Muscle of back (tissue), 11 donors: ENCODE data around the gene GLP2R. TPM values are rescaled to one million over a fixed set of nuclear protein-coding genes. Genes with fewer than 3 reads are reported as not detected.
A peak's percentile ranks its signal among the peaks of the same experiment; 100 is the strongest.

ENCODE experiments used
- DNase-seq, 3 donors: peaks; one replicate each; pipeline versions ENCODE4 v3.0.0 to v3.0.0-alpha.2; 2013
- polyA plus RNA-seq, 10 donors: library from polyadenylated mRNA; unstranded; fragments of 120-200 nt; gene quantifications; one replicate each; pipeline ENCODE4 v1.2.1, GENCODE V29; 2013; ENCODE audit not compliant: insufficient read length in 10 of 10

The GLP2R gene
- polyA plus RNA-seq, 10 donors, result 0.05 to 0.15 (median 0.08) TPM; not detected in 6

DNA sequence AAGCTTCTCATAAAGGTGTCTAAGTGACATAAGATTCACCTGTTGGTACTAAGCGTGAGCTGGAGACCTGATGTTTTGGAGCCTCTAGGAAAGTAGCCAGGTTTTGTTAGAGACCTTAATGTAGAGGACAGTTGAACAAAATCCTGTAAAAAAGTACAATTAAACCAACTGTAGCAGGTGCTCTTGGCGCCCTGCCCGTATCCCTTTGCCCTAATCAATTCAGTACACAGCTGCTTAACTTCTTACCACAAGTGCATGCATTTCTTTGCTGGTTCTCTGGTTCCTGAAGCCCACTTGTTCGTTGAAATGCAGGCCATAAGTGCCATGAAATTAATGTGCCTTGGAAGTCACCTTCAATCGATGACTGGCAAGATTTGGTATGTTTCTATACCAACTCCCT lies 24.4 kb downstream of the GLP2R start:
- DNase-seq, result no peak

DNA sequence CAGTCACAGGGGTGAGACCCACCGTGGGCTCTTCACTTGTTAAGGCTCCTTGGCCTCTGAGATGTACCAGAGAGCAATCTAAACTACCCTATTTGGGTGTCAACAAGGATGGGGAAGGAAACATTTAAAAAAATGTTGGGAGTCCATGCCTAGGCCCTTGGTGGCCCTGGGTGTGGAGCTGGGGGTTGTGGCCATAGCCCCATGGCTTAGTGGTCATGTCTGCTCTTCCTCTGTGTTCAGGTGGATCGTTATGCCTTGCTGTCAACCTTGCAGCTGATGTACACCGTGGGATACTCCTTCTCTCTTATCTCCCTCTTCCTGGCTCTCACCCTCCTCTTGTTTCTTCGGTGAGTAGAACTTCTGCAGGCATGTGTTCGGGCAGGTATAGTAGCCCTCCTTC lies 28.5 kb downstream of the GLP2R start:
- DNase-seq, result no peak

DNA sequence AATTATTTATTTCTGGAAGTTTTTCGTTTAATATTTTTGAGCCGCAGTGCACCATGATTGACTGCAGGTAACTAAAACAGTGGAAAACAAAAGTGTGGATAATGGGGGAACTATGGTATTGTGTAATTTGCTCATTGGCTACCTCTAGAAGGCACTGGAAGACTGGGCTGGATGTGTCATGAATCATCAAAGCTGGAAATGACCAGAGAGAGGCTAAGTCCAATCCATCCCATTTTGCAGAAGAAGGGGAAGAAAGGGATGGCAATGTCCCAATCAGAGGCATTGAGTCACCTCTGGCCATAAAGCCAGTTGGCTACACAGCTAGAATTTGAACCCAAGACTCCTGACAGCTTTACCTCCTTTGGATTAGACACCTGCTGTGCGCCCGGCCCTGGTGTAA lies 29.3 kb downstream of the GLP2R start:
- no peak for DNase-seq

DNA sequence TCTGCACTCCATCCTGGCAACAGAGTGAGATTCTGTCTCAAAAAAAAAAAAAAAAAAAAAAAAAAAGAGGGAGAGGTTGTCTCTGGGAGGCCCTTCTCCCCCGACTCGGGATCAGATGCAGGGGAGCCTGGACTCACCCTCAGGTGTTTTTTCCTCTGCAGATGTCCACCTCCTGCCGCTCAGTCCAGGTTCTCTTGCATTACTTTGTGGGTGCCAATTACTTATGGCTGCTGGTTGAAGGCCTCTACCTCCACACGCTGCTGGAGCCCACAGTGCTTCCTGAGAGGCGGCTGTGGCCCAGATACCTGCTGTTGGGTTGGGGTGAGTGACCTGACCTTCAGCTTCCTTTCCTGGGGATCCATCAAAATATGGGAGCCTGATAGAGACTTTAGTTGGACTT lies 34.1 kb downstream of the GLP2R start:
- DNase-seq, result no peak

DNA sequence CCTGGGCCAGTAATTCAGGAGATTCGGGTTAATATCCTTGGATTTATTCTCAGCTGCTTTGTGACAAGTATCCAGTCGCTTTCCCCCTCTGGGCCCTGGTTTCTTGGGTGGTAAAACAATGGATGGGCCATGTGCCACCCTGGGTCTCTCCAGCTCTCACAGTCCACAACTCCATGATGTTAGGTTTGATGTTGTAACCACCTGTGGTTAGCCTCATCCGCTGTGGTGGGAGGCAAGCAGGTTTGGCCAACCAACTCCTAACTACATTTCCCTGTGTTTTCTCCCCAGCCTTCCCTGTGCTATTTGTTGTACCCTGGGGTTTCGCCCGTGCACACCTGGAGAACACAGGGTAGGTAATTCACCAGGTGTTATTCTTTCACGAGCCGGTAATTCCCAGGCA lies 35.1 kb downstream of the GLP2R start:
- DNase-seq, result no peak

DNA sequence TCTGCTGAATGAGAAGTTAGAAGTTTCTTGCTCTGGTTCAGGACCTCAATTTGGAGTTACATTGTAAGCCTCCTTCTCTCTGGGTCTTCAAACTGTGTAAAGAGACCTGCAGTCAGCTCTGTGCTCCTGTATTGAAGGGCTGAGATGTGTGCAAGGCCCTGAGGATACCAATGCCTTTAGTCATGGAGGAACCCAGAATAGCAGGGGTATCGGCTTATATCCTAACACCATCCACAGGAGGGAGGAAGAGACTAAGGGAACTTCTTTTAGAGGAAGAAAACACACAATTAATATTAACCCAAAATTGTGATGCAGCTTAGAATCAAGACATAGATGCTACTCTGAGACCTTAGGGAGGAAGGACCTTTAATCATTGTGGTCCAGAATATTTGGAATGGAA lies 36.5 kb downstream of the GLP2R start:
- no peak for DNase-seq

DNA sequence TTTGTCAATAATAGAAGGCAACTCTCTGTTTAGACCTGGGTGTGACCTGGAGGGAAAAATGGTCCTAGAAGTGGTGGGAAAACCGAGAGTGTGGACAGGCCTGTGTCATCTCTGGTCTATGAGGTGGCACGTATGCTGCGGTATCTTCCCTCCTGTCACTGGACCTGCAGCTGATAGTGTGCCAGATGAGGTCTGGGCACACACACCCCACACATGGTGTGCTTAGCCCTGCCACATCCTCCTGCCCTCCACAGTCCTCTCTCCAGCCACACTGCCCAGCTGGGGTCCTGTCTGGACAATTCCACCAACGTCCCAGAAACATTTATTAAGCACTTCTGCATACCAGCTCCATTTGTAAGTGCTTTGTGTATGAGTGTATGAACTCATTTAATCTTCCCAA lies 37.2 kb downstream of the GLP2R start:
- no peak for DNase-seq

DNA sequence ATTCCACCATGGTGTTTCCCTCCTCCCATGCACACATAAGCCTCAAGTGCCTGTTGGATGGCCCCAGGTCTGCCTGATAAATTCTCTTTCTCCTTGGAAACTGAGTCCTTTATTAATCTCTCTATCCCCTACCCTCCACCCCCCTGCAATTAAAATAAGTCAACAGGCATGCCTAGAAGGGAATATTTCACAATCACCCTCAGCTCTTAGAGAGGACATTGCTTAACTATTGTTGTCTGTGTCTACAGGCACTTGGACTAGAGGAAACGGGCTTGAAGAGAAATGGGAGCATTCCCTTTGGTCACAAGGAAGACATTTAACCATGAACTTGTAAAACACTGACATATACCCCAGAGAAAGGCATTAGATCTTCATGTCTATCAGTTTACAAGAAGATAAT lies 39.9 kb downstream of the GLP2R start:
- no peak for DNase-seq

DNA sequence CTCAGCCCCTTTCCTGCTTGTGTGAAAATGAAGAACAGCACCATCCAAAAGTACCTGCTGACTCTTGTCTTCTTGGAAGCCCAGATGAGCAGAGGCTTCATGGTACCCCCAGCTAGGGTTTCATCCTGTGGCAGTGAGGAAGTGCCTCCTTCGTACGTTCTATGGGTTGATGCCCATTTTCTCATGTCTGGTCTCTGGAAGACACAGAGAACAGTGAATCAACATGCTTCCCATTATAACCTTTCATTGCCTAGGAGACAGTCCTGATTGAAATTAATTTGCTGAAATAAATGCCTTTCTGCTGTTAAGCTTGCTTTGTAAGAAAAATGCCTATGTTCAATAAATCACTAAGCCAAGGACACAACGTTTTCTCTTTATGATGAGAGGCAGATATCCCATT lies 42.8 kb downstream of the GLP2R start:
- DNase-seq, result no peak

DNA sequence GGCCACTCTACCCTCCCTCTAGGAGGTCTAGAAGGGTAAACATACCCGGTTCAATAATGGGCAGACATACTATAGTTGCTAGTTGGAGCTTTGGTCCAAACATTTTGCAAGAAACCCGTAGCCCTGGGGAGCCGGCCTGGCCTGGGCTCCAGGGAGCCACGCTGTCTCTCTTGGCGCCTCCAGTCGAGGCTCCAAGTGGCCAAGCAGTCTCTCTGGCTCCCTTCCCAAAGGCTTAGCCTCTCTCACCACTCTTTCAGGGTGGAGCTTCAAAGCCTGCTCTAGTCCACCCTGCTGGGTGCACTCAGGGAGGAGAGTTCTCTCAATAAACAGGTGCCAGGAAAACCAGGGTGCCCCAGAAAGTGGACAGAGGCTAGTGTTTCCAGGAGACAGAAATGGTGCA lies 47.1 kb downstream of the GLP2R start:
- DNase-seq, result no peak

DNA sequence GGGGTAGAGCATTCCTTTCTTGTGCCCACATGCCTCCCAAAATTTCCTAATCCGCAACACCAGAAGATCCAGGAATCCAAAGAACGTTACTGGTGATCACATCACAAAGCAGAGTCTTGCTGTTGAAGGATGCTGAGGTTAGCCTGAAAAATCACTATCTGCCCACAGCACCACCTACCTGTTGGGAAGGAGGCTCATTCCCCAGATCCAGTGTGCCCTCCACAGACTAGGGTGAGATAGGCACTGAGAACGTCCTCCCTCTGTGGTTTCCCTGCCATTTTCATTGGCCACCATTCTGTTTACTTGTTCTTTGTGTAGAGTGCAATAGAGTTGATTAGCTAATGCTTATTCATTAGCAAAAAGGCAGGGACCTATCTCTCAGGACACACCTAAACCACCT lies 49.0 kb downstream of the GLP2R start:
- no peak for DNase-seq

DNA sequence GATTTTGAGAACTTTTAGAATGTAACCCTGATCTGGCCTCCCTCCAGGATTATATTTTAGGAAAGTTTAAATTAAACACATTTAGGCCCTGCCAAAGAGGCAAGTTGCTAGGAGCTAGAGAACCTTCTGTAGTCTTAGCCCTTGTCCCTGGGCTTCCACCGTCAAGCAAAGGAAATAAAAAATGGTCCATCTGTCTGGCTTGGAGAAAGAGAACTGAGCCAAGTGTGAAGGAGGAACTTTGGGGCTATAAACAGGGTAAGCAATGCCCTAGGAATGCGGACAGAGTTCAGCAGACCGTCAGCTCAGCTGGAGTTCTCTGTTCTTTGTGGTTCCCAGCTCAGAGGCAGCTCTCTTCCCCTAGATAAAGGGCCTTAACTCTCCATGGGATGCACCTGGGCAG lies 49.7 kb downstream of the GLP2R start:
- peak in 1 of 3 donors; percentile 23 for DNase-seq

DNA sequence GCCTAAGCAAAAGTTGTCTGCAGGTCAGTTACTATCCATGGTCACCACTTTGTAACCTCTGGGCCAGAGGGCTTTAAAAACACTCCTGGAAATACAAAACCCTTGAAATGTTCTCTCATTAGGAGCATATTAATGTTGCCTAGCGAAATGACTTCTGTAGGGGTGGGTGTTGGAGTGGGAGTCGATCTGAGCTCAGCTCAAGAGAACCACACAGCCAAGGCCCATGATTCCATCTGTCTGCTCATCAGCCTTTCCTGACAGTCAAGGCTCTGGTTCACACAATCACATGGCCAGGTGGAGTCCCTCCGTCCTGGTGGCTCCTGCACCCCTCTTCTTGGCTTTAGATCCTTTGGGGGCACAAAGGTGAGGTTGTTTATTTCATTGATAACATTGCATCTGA lies 52.6 kb downstream of the GLP2R start:
- no peak for DNase-seq

DNA sequence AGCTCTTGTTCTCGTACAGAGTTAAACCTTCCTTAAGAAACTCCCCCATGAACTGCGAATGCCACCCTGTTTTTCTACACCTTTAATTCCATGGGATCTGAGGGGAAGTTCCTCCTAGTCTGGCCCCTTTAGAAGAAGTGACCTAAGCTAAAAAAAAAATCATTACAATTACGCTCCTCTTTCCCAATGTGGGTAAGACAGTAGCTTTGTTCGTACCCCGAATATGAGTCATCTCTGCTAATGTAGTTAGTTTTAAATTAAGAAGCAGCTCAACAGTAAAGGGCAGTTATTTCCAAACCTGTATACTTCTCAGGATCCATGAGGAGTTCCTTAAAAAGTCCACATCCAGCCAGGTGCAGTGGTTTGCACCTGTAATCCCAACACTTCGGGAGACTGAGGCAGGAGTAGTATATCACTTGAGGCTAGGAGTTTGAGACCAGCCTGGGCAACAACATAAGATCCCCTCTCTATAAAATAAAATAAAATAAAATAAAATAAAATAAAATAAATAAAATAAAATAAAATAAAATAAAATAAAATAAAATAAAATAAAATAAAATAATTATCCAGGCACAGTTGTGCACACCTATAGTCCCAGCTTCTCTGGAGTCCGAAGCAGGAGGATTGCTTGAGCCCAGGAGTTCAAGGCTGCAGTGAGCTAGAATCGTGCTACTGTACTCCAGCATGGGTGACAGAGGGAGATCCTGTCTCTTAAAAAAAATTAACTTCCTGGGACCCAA lies 53.2 kb downstream of the GLP2R start:
- DNase-seq, result no peak

DNA sequence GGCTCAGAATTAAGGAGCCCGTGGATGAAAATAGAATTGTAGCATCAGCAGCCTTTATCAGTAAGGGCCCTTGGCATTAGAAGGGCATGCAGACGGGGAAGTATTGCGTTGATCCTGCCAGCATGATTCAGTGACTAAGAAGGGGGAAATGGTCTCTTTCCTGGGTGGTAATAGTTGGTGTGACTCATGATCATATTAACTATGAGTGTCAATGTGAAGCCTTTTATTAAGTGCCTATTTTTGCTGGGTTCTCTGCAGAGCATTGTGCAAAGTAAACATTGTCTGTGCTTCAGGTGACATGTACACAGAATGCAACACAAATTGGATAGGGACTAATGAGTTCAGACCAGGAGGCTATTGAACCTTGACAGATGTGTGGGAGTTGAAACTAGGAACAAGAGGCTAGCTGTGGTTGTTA lies 54.9 kb downstream of the GLP2R start:
- DNase-seq, result no peak

DNA sequence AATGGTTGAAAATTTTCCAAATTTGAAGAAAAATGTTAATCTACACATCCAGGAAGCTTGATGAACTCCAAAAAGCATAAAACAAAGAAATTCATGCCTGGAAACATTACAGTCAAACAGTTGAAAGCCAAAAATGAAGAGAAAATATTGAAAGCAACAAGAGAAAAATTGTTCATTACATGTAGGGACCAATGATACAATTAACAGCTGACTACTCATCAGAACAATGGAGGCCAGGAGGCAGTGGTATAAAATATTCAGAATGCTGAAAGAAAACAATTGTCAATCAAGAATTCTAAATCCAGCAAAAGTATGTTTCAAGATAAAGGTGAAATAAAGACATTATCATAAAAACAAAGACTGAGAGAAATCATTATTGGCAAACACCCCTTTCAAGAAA lies 57.7 kb downstream of the GLP2R start:
- DNase-seq, result no peak

DNA sequence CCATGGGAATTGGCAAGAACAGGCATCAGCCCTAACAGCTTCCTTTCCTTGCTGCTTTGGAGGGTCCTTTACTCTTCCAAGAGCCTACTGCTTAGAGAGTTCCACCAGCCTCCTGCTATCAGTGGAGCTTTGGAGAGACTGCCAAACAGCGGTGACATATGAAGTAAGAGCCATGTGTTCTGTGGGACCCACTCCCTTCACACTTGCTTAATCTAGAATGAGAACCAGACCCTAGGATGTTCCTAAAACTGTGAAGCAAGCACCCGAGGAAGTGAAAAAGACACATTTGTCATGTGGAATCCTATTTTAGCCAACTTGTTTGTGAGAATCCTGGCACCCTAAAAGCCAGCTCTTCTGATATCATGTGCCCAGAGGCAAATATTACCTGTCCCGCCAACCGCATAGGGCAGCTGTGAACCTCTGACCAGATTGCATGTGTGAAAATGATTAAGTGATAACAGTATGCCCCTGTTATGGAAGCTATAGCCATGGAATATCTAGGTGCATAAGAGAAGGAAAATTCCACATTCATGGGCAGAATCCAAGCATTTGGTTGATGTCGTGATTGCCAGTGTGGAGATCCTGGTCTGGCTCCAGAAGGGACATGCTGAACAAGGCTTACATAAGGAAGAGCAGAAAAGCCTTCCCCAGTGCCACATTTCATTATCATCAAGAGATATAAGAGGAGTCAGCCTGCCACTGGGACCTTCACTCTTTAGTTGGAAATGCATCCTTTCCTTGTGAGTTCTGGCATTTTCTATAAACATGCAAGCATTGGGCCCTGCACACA lies 60.6 kb downstream of the GLP2R start:
- no peak for DNase-seq

DNA sequence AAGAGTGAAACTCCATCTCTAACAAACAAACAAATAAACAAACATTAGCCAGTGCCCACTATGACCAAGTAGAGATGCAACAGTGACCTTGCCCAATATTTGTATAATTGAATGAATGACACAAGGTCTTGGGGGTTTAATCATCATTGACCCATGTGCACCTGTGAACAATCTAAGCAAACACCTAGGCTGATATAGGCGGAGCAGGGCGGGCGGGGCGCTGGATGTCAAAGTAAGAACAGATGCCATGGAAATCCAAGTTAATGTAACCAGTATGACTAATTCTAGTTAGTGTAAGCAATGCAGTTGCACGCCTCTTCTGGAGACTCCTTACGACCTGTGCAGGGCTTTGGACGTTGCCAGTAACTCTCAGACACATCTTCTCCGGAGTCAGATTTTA lies 61.8 kb downstream of the GLP2R start:
- no peak for DNase-seq

DNA sequence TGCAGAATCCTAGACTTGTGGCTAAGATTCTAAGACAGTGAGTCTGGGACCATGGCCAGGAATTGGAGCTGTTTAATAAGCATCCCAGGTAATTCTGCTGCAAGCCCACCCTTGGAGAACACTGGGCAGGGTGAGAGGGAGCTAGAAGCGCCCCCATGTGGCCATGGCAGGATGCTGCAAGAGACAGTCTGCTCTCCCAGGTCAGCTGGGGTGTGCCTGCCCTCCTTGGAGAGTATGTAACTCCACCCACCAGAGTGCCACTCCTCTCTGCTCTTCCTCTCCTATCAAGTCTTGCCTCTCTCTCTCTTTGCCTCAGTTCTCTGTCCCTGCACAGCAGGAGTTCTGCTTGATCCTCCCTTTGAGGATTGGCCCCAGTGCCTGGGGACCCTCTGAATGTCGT lies 64.4 kb downstream of the GLP2R start:
- DNase-seq, result no peak

DNA sequence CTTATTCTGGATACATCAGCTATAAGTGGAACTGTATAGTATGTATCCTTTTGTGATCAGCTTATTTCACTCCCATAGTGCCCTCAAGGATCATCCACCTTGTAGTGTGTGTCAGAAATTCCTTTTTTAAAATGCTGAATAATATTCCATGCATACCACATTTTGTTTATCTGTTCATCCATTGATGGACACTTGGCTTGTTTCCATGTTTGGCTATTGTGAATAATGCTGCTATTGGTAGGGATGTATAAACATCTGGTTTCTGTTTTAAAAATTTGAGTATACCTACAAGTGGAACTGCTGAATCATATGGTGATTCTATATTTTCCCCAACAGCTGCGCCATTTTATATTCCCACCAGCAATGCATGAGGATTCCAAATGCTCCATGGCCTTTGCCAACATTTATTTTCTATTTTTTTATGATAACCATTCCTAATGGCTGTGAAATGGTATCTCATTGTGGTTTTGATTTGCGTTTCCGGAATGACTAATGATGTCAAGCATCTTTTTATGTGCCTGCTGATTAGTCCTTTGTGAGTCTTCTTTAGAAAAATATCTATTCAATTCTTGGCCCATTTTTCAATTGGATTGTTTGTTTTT lies 67.8 kb downstream of the GLP2R start:
- DNase-seq, result peak in 2 of 3 donors; percentile 24 to 45

DNA sequence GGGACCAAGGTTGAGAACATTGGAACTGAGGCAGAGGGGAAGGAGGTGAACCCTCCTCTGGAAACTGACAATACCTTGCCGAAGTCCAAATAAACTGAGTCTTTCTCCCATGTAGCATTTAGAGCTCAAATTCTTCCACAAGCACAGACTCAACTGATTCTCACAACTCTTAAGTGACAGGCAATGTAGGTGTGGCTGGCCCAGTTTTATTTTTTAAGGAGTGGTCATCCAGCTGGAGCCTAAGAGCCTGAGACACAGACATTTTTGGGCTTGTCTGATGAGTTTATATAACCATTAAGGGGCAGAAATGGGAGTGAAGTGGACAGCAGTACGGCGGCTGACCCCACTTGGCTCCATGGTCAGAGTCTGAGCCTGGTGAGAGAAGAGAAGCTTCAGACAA lies 68.5 kb downstream of the GLP2R start:
- no peak for DNase-seq

DNA sequence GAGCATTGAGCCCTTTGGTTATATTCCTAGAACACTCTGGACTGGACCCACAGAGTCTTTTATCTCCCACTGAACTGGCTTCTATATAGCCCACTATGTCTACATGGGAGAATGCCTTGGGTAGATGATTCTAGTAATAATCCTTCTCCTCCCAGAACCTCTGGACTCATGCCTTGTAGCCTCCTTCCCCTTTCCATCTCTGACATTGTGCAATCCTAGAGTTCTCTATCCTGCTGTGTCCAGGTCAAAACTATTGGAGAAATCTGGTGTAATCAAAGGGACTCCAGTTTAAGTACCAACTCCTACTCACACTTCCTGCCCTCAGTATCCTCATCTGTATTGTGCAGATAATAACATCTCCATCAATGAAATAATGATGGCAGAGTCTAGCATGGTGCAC lies 70.2 kb downstream of the GLP2R start:
- no peak for DNase-seq

DNA sequence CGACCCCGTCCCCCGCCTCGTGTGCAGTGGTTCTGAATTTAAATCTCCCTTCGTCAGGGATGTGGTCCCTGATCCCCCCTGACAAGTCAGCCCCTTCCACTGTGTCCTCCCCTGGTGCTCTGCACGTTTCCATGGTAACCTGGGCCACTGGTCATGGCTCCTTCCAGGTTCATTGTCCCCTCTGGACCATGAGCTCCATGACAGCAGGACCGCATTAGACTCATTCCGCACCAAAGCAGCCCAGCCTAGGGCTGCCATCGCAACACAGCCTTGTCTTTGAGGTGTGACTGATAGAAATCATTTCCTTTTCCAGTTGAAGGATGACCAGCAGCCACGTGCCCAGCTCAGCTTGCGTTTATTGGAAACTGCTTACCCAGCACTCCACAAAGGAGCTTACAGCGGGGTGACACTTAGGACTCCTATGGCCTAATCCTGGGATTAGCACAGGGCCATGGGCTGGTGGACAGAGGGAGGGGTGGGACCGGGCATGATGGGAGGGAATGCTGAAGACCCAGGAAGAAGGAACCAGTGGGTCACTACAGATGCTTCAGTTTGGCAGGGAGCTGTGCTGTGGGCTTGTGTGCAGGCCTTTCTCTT lies 71.7 kb downstream of the GLP2R start:
- no peak for DNase-seq
